Breast epithelium (tissue), 4 donors: ENCODE measurements around the gene TMTC2. TPM values are rescaled to one million over a fixed set of nuclear protein-coding genes. Genes with fewer than 3 reads are reported as not detected.

ENCODE experiments used
- DNase-seq, 2 donors: peaks; one replicate each; pipeline ENCODE4 v3.0.0-alpha.2; 2019; ENCODE audit warnings: low spot score in 2 of 2
- H3K27ac ChIP-seq, 2 donors: fragments of 200-600 bp; sonication (generic) in 1 of 2; one replicate each; pipeline ENCODE4 v1.5.1; 2016 to 2019; ENCODE audit warnings: mild to moderate bottlenecking in 1 of 2
- H3K27me3 ChIP-seq, 2 donors: fragments of 200-600 bp; sonication (generic) in 1 of 2; one replicate each; pipeline versions ENCODE4 v1.5.1 to v1.6.0; 2017 to 2019; ENCODE audit warnings: control low read depth in 1 of 2, mild to moderate bottlenecking in 1 of 2
- H3K36me3 ChIP-seq: fragments of 200-600 bp; one replicate; pipeline ENCODE4 v1.5.1; 2019
- H3K4me1 ChIP-seq, 2 donors: fragments of 200-600 bp; sonication (generic); one replicate each; pipeline ENCODE4 v1.5.1; 2016 to 2019; ENCODE audit warnings: control low read depth in 1 of 2
- H3K4me3 ChIP-seq, 3 donors: fragments of 200-600 bp; sonication (generic); 1 replicate in 2 of 3; 2 replicates in 1 of 3; pipeline ENCODE4 v1.5.1; 2016 to 2019; ENCODE audit warnings: mild to moderate bottlenecking in 3 of 3, moderate library complexity in 2 of 3
- H3K9me3 ChIP-seq, 2 donors: fragments of 200-600 bp; sonication (generic) in 1 of 2; one replicate each; pipeline ENCODE4 v1.5.1; 2016 to 2019; ENCODE audit warnings: control low read depth in 1 of 2
- POLR2A ChIP-seq: fragments of 450-650 bp; IDR thresholded peaks from one replicate; pipeline ENCODE4 v1.6.1; 2016; ENCODE audit warnings: antibody characterized with exemption, mild to moderate bottlenecking, moderate library complexity
- POLR2AphosphoS5 ChIP-seq, 3 donors: sonication (generic); formaldehyde crosslinking; IDR thresholded peaks; one replicate each; pipeline ENCODE4 v1.6.1; 2017; ENCODE audit warnings: antibody characterized with exemption in 3 of 3
- intact Hi-C: fragments of 100-400 bp; cut with DNase I; formaldehyde crosslinking; loops from one replicate; pipeline ENCODE4 v1.15.1; 2023; ENCODE audit warnings: low total_unique reads
- total RNA-seq, 3 donors: library from RNA; depleted of rRNA; stranded (reverse); fragments of >200 nt; gene quantifications; one replicate each; pipeline ENCODE4 v1.1.0, GENCODE V29; 2016
- TF ChIP-seq, protein P1 (sequence below), 3 donors: fragments of 450-650 bp; IDR thresholded peaks; one replicate each; pipeline ENCODE4 v1.5.1; 2016 to 2017; ENCODE audit warnings: antibody characterized with exemption in 3 of 3, mild to moderate bottlenecking in 3 of 3, moderate library complexity in 3 of 3

The TMTC2 gene
- total RNA-seq, 3 donors from 2014 or later: 7.0 to 28.8 (median 19.3) TPM

DNA sequence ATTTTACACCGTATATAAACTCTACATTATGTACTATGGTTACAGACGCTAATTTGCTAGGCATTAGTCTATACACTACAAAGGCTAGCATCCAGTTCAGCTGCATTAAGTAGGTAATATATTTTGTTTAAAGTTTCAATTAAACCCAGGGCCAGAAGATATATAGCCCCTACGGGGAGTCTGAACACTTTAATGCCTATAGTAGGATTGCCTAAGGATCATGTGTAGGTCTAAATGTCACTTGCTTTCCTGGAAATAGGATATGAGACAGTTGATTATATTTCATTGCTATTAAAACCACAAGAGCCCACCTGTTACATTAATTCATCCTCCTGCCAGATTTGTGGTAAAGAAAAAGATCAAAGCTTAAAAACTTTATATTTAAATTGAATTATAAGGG lies 286.9 kb downstream of the TMTC2 start:
- Histone ChIP-seq H3K27me3 (no peaks in the 10 kb centered on the region), H3K9me3 (no peaks in the 10 kb centered on the region), H3K4me3 (no peak overlapping the region), H3K27ac (no peak overlapping the region), H3K36me3 (no peaks in the 10 kb centered on the region), H3K4me1 (no peaks in the 10 kb centered on the region)
- TF ChIP-seq, protein P1, sequence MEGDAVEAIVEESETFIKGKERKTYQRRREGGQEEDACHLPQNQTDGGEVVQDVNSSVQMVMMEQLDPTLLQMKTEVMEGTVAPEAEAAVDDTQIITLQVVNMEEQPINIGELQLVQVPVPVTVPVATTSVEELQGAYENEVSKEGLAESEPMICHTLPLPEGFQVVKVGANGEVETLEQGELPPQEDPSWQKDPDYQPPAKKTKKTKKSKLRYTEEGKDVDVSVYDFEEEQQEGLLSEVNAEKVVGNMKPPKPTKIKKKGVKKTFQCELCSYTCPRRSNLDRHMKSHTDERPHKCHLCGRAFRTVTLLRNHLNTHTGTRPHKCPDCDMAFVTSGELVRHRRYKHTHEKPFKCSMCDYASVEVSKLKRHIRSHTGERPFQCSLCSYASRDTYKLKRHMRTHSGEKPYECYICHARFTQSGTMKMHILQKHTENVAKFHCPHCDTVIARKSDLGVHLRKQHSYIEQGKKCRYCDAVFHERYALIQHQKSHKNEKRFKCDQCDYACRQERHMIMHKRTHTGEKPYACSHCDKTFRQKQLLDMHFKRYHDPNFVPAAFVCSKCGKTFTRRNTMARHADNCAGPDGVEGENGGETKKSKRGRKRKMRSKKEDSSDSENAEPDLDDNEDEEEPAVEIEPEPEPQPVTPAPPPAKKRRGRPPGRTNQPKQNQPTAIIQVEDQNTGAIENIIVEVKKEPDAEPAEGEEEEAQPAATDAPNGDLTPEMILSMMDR (IDR thresholded peaks at IDR 0.05): no peak
- TF ChIP-seq POLR2A: no peak
- no peak for TF ChIP-seq POLR2AphosphoS5 (IDR thresholded peaks at IDR 0.05)
- intact Hi-C loops: no loop called here
- DNase-seq: no peak

DNA sequence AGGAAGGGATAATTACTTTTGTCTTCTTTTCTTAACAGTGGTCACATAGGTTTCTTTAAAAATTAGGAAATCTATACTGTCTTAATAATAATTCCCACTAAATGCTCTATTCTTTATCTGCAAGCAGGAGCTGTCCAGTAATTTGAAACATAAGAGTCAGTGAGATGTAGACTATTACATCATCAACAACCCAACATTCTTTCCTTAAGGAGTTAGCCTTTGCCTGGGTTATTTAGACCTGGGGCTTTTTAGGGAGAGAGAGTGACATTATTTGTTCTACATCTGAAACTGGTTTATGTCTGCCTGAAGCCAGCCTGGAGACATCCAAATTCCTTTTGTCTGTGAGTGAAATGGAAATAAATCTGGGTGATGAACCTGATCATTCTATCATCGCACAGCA lies 294.4 kb downstream of the TMTC2 start:
- no peak overlapping the region for H3K4me3 ChIP-seq
- intact Hi-C loops: loop anchor here (10.0 kb wide), 1 partner anchor 414 kb away; no protein-coding TSS in a partner anchor
- H3K27ac ChIP-seq: no peak overlapping the region

GRCh38 chr12:82994117-82994516 lies 307.4 kb downstream of the TMTC2 start:
- no peaks in the 10 kb centered on the region for H3K4me1 ChIP-seq
- no peak overlapping the region for H3K4me3 ChIP-seq
- H3K9me3 ChIP-seq: no peaks in the 10 kb centered on the region
- intact Hi-C loops: no loop called here
- H3K27me3 ChIP-seq: no peaks in the 10 kb centered on the region
- no peak for DNase-seq
- no peaks in the 10 kb centered on the region for H3K36me3 ChIP-seq
- no peak overlapping the region for H3K27ac ChIP-seq
- TF ChIP-seq POLR2AphosphoS5 (IDR thresholded peaks at IDR 0.05): no peak
- no peak for TF ChIP-seq POLR2A
- TF ChIP-seq, protein P1 (IDR thresholded peaks at IDR 0.05): no peak

More for the DNA sequence above, 294.4 kb downstream of the TMTC2 start:
- no peak for DNase-seq
- no peaks in the 10 kb centered on the region for H3K4me1 ChIP-seq
- TF ChIP-seq POLR2AphosphoS5 (IDR thresholded peaks at IDR 0.05): no peak
- TF ChIP-seq, protein P1 (IDR thresholded peaks at IDR 0.05): no peak
- TF ChIP-seq POLR2A: no peak
- no peaks in the 10 kb centered on the region for H3K27me3 ChIP-seq
- H3K9me3 ChIP-seq: no peaks in the 10 kb centered on the region
- H3K36me3 ChIP-seq: no peaks in the 10 kb centered on the region

GRCh38 chr12:82996168-82996812 lies 309.6 kb downstream of the TMTC2 start:
- Histone ChIP-seq H3K27ac (no peak overlapping the region), H3K4me3 (no peak overlapping the region), H3K27me3 (no peaks in the 10 kb centered on the region), H3K9me3 (no peaks in the 10 kb centered on the region), H3K36me3 (no peaks in the 10 kb centered on the region), H3K4me1 (no peaks in the 10 kb centered on the region)
- DNase-seq: no peak
- TF ChIP-seq, protein P1 (IDR thresholded peaks at IDR 0.05): no peak
- TF ChIP-seq POLR2AphosphoS5 (IDR thresholded peaks at IDR 0.05) (no peak), POLR2A (no peak)
- intact Hi-C loops: no loop called here

GRCh38 chr12:82998509-82998908 lies 311.8 kb downstream of the TMTC2 start:
- Histone ChIP-seq H3K4me3 (no peak overlapping the region), H3K9me3 (no peaks in the 10 kb centered on the region), H3K27me3 (no peaks in the 10 kb centered on the region), H3K27ac (no peak overlapping the region), H3K4me1 (no peaks in the 10 kb centered on the region), H3K36me3 (no peaks in the 10 kb centered on the region)
- intact Hi-C loops: no loop called here
- DNase-seq: no peak
- TF ChIP-seq, protein P1 (IDR thresholded peaks at IDR 0.05): no peak
- TF ChIP-seq POLR2AphosphoS5 (IDR thresholded peaks at IDR 0.05) (no peak), POLR2A (no peak)
